Measurements from ENCODE around the gene PUS1.
A peak's percentile ranks its signal among the peaks of the same experiment; 100 is the strongest.

PUS1 gene

GRCh38 chr12:131917139-131917710, 11.9 kb upstream of the PUS1 start:
- no peak for DNase-seq

- DNase-seq = no peak
These were observed 11.3 kb upstream of the PUS1 start for GRCh38 chr12:131917711-131918306.

DNA sequence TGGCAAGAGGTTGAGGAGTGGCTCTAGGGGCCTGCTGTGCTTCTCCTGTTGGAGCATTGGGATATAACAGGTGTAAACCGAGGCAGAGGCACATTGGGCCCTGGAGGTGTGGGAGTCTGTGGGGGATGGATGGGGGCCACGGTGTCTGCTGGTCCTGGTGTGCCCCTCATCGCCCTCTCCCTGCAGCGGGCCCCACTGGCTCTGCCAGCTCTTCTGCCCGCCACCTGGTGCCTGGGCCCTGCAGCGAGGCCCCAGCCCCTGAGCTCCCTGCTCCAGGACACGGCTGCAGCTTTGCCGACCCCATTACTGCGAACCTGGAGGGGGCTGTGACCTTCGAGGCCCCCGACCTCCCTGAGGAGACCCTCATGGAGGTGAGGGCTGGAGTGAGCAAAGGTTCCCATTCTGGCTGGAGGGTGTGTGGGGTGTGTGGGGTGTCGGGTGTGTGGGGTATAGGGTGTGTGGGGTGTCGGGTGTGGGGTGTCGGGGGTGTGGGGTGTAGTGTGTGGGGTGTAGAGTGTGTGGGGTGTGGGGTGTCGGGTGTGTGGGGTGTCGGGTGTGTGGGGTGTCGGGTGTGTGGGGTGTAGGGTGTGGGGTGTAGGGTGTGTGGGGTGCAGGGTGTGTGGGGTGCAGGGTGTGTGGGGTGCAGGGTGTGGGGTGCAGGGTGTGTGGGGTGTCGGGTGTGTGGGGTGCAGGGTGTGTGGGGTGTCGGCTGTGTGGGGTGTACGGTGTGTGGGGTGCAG, 10.6 kb upstream of the PUS1 start:
- no peak for DNase-seq

DNA sequence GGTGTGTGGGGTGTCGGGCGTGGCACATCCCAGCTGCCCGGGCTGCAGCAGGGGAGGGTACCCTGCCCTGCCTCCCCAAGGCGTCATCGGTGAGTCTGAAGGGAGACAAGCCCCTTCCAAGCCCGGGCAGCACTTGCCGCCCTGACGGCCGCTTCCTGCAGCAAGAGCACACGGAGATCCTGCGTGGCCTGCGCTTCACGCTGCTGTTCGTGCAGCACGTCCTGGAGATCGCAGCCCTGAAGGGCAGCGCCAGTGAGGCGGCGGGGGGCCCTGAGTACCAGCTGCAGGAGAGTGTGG, 10.1 kb upstream of the PUS1 start:
- no peak for DNase-seq

- no peak for DNase-seq
These were observed 9.5 kb upstream of the PUS1 start for GRCh38 chr12:131919366-131920156.

DNA sequence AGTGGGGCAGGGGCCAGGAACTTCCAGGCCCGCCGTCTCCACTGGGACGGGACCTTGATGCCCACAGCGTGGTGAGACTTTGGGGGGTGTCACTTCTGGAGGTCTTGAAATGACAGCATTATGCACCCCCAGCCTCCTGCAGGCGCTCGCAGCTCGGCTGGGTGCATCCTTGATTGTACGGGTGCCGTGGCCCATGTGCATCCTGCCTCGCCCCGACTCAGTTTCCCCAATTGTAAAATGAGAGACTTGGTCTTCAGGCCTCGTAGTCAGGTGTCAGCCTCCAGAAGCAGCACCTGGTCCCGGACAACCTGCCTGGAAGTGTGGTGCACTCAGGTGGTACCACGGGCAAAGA, 8.9 kb upstream of the PUS1 start:
- no peak for DNase-seq

GRCh38 chr12:131920902-131921840, 7.9 kb upstream of the PUS1 start:
- DNase-seq = no peak

DNA sequence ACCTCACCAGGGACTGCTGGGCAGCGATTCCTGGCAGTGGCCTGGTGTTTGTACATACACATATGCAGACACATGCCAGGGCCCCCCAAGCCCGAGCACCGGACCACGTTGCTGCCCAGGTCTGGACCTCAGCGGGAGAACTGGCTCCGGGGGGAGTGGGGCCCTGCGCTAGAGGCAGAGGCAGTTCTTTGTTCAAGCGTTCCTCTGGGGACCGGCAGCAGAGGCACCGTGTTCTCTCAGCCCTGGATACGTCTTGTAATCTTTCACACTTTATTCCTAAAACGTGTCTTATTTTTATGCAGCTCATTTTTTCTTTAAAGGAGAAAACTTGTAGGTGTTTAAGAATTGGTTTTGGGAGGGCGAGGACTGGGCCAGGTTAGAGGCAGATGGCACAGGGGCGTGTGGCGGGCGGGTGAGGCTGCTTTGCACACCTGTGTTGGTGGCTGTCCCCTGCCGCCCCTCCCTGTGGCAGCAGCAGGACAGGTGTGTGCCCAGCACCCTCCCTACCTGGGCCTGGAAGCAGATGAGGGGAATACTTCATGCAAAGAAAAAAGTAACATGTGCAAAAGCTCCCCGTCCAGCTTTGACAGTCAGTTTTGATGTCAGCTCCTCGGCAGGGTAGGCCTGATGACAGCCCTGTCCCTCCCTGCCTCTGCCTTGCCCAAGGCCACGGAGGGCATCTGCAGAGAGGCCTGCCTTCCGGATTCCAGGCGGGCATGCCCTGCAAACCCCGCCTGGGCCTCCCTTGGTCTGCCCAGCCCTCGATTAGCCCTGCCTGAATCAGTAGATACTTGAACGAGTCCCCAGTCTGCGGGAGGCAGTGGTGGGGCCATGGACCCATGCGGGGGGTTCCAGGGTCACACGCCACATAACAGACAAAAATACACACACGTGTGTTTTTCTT, 7.0 kb upstream of the PUS1 start:
- no peak for DNase-seq

DNA sequence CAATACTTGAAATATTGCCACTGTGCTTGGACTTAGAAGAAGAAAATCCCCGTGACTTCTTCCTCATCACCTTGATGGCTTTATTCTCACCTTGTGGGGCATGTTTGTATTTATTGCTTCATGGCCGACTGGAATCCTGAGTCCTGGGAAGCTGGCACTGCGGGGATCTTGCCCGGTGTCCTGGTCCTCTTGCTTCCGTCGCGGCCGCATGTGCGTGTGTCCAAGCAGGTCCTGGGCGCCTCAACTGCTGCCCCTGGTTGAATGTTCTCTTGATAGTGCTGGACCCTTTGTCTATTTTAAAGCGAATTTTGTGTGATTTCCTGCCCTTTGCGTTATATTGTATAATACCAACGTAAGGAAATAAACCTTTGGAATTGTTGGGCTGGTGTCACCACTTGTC, 6.3 kb upstream of the PUS1 start:
- DNase-seq = no peak

- DNase-seq = no peak
These were observed 5.8 kb upstream of the PUS1 start for GRCh38 chr12:131923260-131923659.

DNA sequence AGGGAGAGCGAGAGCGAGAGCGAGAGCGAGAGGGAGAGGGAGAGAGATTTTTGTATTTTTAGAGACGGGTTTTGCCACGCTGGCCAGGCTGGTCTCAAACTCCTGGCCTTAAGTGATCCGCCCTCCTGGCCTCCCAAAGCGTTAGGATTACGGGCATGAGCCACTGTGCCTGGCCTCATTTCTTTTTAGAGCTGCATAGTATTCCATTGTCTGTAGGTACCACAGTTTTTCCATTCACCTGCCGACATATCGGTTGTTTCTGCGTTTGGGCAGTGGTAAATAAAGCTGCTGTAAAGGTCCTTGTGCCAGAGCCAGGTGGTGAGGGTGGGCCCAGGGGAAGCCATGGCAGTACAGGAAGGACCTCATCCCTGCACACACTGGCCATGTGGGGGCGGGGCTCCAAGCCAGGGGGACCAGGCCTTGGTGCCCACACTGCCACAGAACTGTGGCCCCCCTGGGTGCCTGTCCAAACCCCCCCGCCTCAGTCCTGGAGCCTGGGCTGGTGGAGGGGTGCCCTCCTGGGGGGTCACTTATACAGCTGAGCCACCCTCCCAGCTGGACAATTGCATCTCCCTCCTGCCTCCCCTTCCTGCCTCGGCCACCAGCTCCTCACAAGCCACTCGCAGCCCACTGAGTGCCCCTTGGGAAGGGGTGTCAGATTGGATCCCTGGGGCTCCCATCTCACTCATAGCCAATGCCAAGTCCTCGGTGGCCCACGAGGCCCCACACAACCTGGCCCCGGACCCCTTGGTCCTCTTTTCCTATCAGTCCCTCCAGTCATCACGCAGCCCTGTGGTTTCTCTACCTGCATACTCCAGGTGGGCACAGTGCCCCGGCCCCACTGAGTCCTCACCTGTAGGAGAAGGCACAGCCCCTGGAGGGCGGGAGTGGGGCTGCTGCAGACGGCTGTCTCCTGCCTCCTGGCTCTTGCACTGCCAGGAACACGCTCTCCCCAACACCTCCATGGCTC, 1.7 kb upstream of the PUS1 start:
- no peak for DNase-seq

DNA sequence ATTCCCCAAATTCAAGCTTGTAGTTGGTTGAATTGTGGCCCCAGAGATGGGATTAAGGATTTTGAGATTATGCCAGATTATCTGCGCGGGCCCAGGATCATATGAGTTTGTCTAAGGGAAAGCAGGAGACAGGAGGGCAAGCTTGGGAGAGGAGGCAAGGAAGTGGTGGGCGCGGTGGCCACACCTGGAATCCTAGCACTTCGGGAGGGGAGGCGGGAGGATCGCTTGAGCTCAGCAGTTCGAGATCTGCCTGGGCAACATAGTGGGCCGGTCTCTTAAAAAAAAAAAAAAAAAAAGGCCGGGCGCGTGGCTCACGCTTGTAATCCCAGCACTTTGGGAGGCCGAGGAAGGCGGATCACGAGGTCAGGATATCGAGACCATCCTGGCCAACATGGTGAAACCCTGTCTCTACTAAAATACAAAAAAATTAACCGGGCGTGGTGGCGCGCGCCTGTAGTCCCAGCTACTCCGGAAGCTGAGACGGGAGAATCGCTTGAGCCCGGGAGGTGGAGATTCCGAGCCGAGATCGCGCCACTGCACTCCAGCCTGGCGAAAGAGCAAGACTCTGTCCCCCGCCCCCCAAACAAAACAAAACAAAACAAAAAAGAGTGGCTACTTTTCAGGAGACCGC, 881 bp upstream of the PUS1 start:
- DNase-seq = peak; percentile 68

DNA sequence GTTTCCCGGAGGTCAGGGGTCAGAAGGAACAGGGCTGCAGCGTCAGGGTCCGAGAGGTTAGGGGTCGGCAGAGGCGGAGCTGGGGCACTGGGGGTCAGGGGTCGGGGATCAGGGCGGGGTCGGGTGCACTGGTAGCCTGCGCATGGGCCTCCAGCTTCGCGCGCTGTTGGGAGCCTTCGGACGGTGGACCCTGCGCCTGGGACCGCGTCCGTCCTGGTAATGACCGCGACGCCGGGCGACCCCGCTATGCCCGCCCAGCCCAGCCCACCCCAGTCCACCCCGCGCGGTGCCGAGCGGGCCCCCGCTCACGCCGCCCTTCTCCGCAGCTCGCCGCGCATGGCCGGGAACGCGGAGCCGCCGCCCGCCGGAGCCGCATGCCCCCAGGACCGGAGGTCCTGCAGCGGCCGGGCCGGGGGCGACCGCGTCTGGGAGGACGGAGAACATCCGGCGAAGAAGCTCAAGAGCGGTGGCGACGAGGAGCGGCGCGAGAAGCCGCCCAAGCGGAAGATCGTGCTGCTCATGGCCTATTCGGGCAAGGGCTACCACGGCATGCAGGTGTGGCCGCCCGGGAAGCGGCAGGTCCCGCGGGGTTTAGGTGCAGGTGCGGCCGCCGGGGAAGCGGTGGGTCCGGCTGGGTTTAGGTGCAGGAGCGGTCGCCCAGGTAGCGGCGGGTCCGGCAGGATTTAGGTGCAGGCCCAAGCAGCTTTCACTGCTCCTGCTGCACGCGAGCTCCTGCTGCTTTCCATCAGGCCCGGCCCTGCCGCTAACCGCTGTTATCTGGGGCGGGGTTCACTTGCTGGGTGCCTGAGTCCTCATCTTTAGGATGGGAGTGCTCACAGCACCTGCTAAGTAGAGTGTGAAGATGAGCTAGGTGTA, 743 bp downstream of the PUS1 start:
- DNase-seq = peak; percentile 76

DNA sequence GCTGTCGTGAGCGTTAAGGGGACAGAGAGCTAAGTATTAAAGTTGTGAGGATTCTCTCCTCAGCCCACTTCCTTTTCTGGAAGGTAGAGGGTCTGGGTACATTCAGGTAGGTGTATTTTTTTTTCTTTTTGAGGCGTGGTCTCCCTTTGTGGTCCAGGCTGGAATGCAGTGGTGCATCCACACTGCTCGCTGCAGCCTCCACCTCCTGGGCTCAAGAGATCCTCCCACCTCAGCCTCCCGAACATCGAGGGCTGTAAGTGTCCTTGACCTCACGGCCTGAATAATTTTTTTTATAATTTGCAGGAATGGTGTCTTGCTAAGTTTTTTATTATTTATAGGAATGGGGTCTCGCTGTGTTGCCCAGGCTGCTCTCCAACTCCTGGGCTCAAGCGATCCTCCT, 1.4 kb downstream of the PUS1 start:
- no peak for DNase-seq

DNA sequence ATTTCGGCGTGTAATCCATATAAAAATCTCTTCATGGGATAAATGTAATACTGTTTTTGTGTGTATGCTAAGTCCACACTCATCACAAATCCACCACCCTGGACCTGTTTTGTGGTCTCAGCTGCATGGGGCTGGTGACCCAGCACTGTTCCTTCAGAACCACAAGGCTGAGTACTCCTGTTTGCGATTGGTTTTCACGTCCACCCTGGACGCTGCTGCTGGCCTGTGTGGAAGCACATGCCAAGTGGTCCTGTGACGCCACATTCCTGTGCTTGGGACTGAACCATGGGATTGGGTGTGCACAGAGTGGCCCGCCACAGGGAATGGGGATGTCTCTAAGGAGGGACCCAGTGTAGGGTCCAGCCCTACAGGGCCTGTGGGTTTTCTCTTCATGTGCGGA, 4.3 kb downstream of the PUS1 start:
- DNase-seq = no peak

- DNase-seq = no peak
These were observed 5.5 kb downstream of the PUS1 start for GRCh38 chr12:131934535-131934934.

DNA sequence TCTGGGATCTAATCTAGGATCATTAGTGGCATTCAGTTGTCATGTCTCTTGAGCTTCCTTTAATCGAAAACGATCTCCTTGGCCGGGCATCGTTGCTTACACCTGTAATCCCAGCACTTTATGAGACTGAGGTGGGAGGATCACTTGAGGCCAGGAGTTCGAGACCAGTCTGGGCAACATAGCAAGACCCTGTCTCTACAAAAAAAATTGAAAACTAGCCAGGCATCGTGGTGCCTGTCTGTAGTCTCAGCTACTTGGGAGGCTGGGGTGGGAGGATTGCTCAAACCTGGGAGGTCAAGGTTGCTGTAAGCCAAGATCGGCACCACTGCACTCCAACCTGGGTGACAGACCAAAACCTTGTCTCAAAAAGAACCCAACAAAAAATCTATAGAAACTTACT, 9.0 kb downstream of the PUS1 start:
- DNase-seq = no peak

GRCh38 chr12:131939007-131939406, 9.9 kb downstream of the PUS1 start:
- no peak for DNase-seq

DNA sequence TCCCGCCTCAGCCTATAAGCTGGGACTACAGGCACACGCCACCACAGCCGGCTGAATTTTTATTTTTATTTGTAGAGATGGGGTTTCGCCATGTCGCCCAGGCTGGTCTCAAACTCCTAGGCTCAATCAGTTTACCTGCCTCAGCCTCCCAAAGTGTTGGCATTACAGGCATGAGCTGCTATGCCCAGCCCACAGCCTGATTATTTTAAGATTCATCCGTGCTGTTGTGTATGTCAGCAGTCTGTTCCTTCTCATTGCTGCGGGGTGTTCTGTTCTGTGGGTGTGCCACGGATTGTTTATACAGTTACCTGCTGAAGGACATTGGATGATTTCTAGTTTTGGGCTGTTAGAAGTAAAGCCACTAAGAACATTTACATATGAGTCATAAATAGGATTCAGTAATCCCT, 11.1 kb downstream of the PUS1 start:
- no peak for DNase-seq
